Measurements from ENCODE around the gene TANGO6.

Gene TANGO6

DNA sequence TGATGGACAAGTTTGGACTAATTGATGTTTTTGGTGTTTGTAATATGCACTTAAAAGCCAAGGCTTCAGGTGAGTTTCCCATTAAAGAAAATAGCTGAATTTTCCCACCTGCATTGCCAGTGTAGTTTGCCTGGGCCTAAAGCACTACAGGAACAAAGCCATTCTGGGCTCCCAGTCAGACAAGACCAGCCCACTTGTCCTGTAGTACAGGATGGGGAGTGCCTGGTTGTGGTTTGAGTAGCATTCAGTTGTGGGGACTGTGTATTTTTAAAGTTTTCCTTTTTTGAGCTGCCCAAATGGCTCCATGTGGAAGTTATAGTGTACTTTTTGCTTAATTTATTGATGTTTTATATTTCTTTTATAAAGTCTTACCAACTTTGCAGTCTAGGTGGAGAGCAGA is 91.7 kb downstream of the TANGO6 start:
- Histone ChIP-seq H3K4me1 (ENCODE audit: control insufficient read depth, insufficient read depth, low read length) (no peaks in the 10 kb centered on the region), H3K4me3 (ENCODE audit: low read length in 2 of 2) (no peak overlapping the region), H3K27ac (ENCODE audit: low read length) (no peak overlapping the region), H3K27me3 (ENCODE audit: control insufficient read depth in 1 of 2, insufficient read depth in 2 of 2, low read length in 2 of 2) (no peaks in the 10 kb centered on the region), H3K9ac (ENCODE audit: low read length in 2 of 2) (no peak overlapping the region), H3K9me3 (ENCODE audit: control insufficient read depth in 2 of 2, low read length in 2 of 2) (no peaks in the 10 kb centered on the region), H3K36me3 (ENCODE audit: control insufficient read depth in 2 of 2, insufficient read depth in 2 of 2, low read length in 2 of 2) (peaks cover 8 to 12% of the 10 kb centered on the region in 2 donors)

- no peak overlapping the region for H3K9ac ChIP-seq (ENCODE audit: low read length in 2 of 2)
- peaks cover 4 to 8% of the 10 kb centered on the region in 2 donors for H3K36me3 ChIP-seq (ENCODE audit: control insufficient read depth in 2 of 2, insufficient read depth in 2 of 2, low read length in 2 of 2)
- no peak overlapping the region for H3K4me3 ChIP-seq (ENCODE audit: low read length in 2 of 2)
- no peaks in the 10 kb centered on the region for H3K4me1 ChIP-seq (ENCODE audit: control insufficient read depth, insufficient read depth, low read length)
- no peaks in the 10 kb centered on the region for H3K27me3 ChIP-seq (ENCODE audit: control insufficient read depth in 1 of 2, insufficient read depth in 2 of 2, low read length in 2 of 2)
- H3K9me3 ChIP-seq (ENCODE audit: control insufficient read depth in 2 of 2, low read length in 2 of 2): no peaks in the 10 kb centered on the region
- H3K27ac ChIP-seq (ENCODE audit: low read length): no peak overlapping the region
Observed at GRCh38 chr16:68936736-68937631, 93.7 kb downstream of the TANGO6 start.

- Histone ChIP-seq H3K4me3 (ENCODE audit: low read length in 2 of 2) (no peak overlapping the region), H3K27me3 (ENCODE audit: control insufficient read depth in 1 of 2, insufficient read depth in 2 of 2, low read length in 2 of 2) (no peaks in the 10 kb centered on the region), H3K36me3 (ENCODE audit: control insufficient read depth in 2 of 2, insufficient read depth in 2 of 2, low read length in 2 of 2) (peaks cover 3 to 6% of the 10 kb centered on the region in 2 donors), H3K4me1 (ENCODE audit: control insufficient read depth, insufficient read depth, low read length) (no peaks in the 10 kb centered on the region), H3K9me3 (ENCODE audit: control insufficient read depth in 2 of 2, low read length in 2 of 2) (peaks cover 4 to 5% of the 10 kb centered on the region in 2 donors), H3K9ac (ENCODE audit: low read length in 2 of 2) (no peak overlapping the region), H3K27ac (ENCODE audit: low read length) (no peak overlapping the region)
Observed at GRCh38 chr16:68939692-68940320, 96.5 kb downstream of the TANGO6 start.

GRCh38 chr16:68940816-68941215 is 97.5 kb downstream of the TANGO6 start:
- Histone ChIP-seq H3K36me3 (ENCODE audit: control insufficient read depth in 2 of 2, insufficient read depth in 2 of 2, low read length in 2 of 2) (peaks cover 3 to 6% of the 10 kb centered on the region in 2 donors), H3K4me1 (ENCODE audit: control insufficient read depth, insufficient read depth, low read length) (no peaks in the 10 kb centered on the region), H3K27ac (ENCODE audit: low read length) (no peak overlapping the region), H3K9ac (ENCODE audit: low read length in 2 of 2) (no peak overlapping the region), H3K9me3 (ENCODE audit: control insufficient read depth in 2 of 2, low read length in 2 of 2) (peaks cover 4 to 5% of the 10 kb centered on the region in 2 donors), H3K27me3 (ENCODE audit: control insufficient read depth in 1 of 2, insufficient read depth in 2 of 2, low read length in 2 of 2) (no peaks in the 10 kb centered on the region), H3K4me3 (ENCODE audit: low read length in 2 of 2) (no peak overlapping the region)

DNA sequence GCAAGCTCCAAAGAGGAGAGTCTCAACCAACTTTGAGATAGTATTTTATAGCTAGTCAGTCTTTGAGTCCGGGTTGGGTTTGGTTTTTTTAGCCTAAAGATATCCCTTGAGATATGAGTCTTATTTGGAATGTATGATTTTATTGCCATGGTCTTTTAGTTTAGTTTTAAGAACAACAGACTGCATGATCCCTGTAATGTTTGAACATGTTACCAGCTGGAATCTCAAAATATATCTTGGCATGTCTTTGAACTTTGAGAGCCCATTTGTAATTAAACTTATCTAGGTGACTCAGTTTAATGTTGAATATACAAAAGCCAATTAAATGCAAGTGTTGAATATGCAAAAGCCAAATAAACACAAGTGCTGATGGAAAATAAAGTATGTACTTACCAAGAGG is 100.6 kb downstream of the TANGO6 start:
- H3K27ac ChIP-seq (ENCODE audit: low read length): no peak overlapping the region
- H3K36me3 ChIP-seq (ENCODE audit: control insufficient read depth in 2 of 2, insufficient read depth in 2 of 2, low read length in 2 of 2): peaks cover 3 to 6% of the 10 kb centered on the region in 2 donors
- no peak overlapping the region for H3K9ac ChIP-seq (ENCODE audit: low read length in 2 of 2)
- H3K4me3 ChIP-seq (ENCODE audit: low read length in 2 of 2): no peak overlapping the region
- no peaks in the 10 kb centered on the region for H3K27me3 ChIP-seq (ENCODE audit: control insufficient read depth in 1 of 2, insufficient read depth in 2 of 2, low read length in 2 of 2)
- no peaks in the 10 kb centered on the region for H3K4me1 ChIP-seq (ENCODE audit: control insufficient read depth, insufficient read depth, low read length)
- H3K9me3 ChIP-seq (ENCODE audit: control insufficient read depth in 2 of 2, low read length in 2 of 2): peaks cover 4 to 5% of the 10 kb centered on the region in 2 donors

DNA sequence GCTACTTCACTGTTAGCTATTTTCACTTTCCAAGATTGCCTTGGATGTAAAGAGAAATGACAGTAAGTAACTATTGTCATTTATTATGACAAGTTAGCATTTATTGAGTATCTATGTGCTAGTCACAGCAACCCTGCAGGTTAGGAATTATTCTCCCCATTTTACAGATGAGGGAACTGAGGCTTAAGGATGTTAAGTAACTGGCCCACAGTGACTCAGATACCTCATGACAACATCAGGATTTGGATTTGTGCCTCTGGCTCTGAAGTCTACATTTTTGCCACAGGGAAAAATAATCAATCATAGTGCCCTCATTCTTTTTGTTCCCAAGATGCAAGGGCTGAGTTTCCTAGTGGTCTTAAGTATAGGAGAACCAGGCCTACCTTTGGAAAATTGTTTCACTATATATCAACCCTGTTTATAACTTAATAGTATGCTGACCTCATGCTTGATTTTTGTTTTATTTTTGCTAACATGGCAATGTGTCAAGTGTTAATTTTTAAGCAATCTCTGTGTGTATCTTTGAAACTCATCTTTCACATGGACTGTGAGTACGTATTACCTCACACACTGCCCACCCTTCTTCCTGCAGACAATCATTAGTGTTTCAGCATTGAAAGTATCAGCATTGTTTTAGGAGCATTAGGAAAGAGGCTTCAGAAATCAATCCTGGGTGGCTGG is 105.0 kb downstream of the TANGO6 start:
- peaks cover 4 to 5% of the 10 kb centered on the region in 2 donors for H3K9me3 ChIP-seq (ENCODE audit: control insufficient read depth in 2 of 2, low read length in 2 of 2)
- no peaks in the 10 kb centered on the region for H3K4me1 ChIP-seq (ENCODE audit: control insufficient read depth, insufficient read depth, low read length)

DNA sequence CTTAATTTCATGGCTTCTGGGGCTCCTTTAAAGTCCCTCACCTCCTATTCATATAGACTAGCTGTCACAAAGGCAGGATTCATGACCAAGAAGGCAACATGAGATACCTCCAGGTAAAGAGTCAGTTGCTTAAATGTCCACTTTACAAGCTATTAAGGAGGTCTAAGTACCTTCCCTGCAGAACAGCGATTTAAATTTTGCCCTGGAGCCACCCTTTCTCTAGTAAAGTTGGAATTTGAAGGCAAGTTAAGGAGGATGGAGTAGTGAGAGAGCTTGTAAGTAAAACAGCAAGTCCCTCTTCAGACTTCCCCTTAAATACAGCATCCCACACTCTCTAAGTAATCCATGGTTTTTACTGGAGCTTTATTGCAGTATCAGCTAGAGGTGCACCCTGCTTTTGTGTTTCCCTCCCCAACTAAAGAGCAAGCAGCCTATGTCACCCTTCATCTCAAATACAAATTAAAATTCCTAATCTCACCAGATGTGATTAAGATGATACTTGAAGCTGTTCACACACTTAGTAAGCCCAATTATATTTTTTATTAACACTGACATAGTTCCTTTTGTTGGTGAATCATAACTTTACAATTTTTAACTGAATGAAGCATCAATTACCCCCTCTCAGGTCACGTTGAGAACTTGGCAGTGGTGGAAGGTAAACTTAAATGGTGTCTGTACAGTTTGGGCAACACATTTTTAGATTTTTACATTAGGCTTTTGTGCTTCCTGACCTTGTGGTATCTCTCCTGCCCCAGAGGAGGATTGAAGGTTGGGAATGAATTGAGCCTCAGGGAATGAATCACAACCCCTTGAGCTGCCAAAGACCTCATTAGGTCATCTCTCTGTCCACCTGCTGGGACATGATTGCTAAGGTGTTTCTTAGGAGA is 108.9 kb downstream of the TANGO6 start:
- Histone ChIP-seq H3K36me3 (ENCODE audit: control insufficient read depth in 2 of 2, insufficient read depth in 2 of 2, low read length in 2 of 2) (no peaks in the 10 kb centered on the region), H3K27ac (ENCODE audit: low read length) (no peak overlapping the region), H3K9me3 (ENCODE audit: control insufficient read depth in 2 of 2, low read length in 2 of 2) (no peaks in the 10 kb centered on the region), H3K9ac (ENCODE audit: low read length in 2 of 2) (no peak overlapping the region), H3K4me3 (ENCODE audit: low read length in 2 of 2) (no peak overlapping the region), H3K27me3 (ENCODE audit: control insufficient read depth in 1 of 2, insufficient read depth in 2 of 2, low read length in 2 of 2) (no peaks in the 10 kb centered on the region), H3K4me1 (ENCODE audit: control insufficient read depth, insufficient read depth, low read length) (no peaks in the 10 kb centered on the region)

More for the DNA sequence above, 105.0 kb downstream of the TANGO6 start:
- Histone ChIP-seq H3K27me3 (ENCODE audit: control insufficient read depth in 1 of 2, insufficient read depth in 2 of 2, low read length in 2 of 2) (no peaks in the 10 kb centered on the region), H3K36me3 (ENCODE audit: control insufficient read depth in 2 of 2, insufficient read depth in 2 of 2, low read length in 2 of 2) (peaks cover 3 to 6% of the 10 kb centered on the region in 2 donors), H3K9ac (ENCODE audit: low read length in 2 of 2) (no peak overlapping the region), H3K4me3 (ENCODE audit: low read length in 2 of 2) (no peak overlapping the region), H3K27ac (ENCODE audit: low read length) (no peak overlapping the region)

GRCh38 chr16:68954911-68955635 is 111.7 kb downstream of the TANGO6 start:
- H3K9ac ChIP-seq (ENCODE audit: low read length in 2 of 2): no peak overlapping the region
- H3K36me3 ChIP-seq (ENCODE audit: control insufficient read depth in 2 of 2, insufficient read depth in 2 of 2, low read length in 2 of 2): no peaks in the 10 kb centered on the region
- H3K27me3 ChIP-seq (ENCODE audit: control insufficient read depth in 1 of 2, insufficient read depth in 2 of 2, low read length in 2 of 2): no peaks in the 10 kb centered on the region
- H3K27ac ChIP-seq (ENCODE audit: low read length): no peak overlapping the region
- H3K9me3 ChIP-seq (ENCODE audit: control insufficient read depth in 2 of 2, low read length in 2 of 2): no peaks in the 10 kb centered on the region
- no peaks in the 10 kb centered on the region for H3K4me1 ChIP-seq (ENCODE audit: control insufficient read depth, insufficient read depth, low read length)
- no peak overlapping the region for H3K4me3 ChIP-seq (ENCODE audit: low read length in 2 of 2)

GRCh38 chr16:68960910-68961309 is 117.6 kb downstream of the TANGO6 start:
- Histone ChIP-seq H3K4me3 (ENCODE audit: low read length in 2 of 2) (no peak overlapping the region), H3K9ac (ENCODE audit: low read length in 2 of 2) (no peak overlapping the region), H3K4me1 (ENCODE audit: control insufficient read depth, insufficient read depth, low read length) (no peaks in the 10 kb centered on the region), H3K9me3 (ENCODE audit: control insufficient read depth in 2 of 2, low read length in 2 of 2) (no peaks in the 10 kb centered on the region), H3K36me3 (ENCODE audit: control insufficient read depth in 2 of 2, insufficient read depth in 2 of 2, low read length in 2 of 2) (peaks cover 0 to 4% of the 10 kb centered on the region in 2 donors), H3K27me3 (ENCODE audit: control insufficient read depth in 1 of 2, insufficient read depth in 2 of 2, low read length in 2 of 2) (no peaks in the 10 kb centered on the region), H3K27ac (ENCODE audit: low read length) (no peak overlapping the region)
